ENCODE measurements around the gene PNPLA8. TPM values are rescaled to one million over a fixed set of nuclear protein-coding genes. Genes with fewer than 3 reads are reported as not detected.

The PNPLA8 gene
- total and polyA plus RNA-seq, 2 of the 4 experiments (the other 2 are of a cell fraction), result 7.0 to 14.5 TPM

GRCh38 chr7:108421720-108422331, 104.1 kb downstream of the PNPLA8 start:
- ATAC-seq (ENCODE audit: low read depth) (no peak), DNase-seq (no peak)
- Histone ChIP-seq H3K27ac (ENCODE audit: insufficient read depth, low read length) (no peak overlapping the region), H3K18ac (ENCODE audit: low read depth, low read length) (no peak overlapping the region), H2BK20ac (ENCODE audit: low read depth, low read length) (no peak overlapping the region), H3K9ac (ENCODE audit: low read depth, low read length) (no peak overlapping the region), H3K4me3 (ENCODE audit: insufficient read depth, low read depth, low read length) (no peak overlapping the region), H3K56ac (ENCODE audit: extremely low read depth, insufficient read depth, low read length) (no peak overlapping the region), H2BK120ac (ENCODE audit: low read depth, low read length) (no peak overlapping the region), H3K27me3 (ENCODE audit: control insufficient read depth, insufficient read depth, low read length) (no peaks in the 10 kb centered on the region; the same call in 1 of the 2 replicates), H3K4me2 (ENCODE audit: low read depth, low read length) (no peak overlapping the region), H2BK15ac (ENCODE audit: low read depth, low read length) (no peak overlapping the region), H4K5ac (ENCODE audit: low read depth, low read length) (no peak overlapping the region), H4K20me1 (ENCODE audit: insufficient read depth, low read length) (no peaks in the 10 kb centered on the region), H3K14ac (replicated peaks; ENCODE audit: low read depth, low read length) (no peak overlapping the region), H2AK9ac (replicated peaks; ENCODE audit: low read depth, low read length, poor library complexity) (no peak overlapping the region), H3K23ac (ENCODE audit: low read depth, low read length) (no peak overlapping the region), H2AK5ac (ENCODE audit: low read depth, low read length) (no peak overlapping the region), H2AFZ (replicated peaks; ENCODE audit: low read length, poor library complexity) (no peak overlapping the region), H3K4ac (ENCODE audit: low read depth, low read length) (no peak overlapping the region), H3K4me1 (ENCODE audit: control insufficient read depth, insufficient read depth, low read length) (no peaks in the 10 kb centered on the region), H3K36me3 (ENCODE audit: control insufficient read depth, insufficient read depth, low read length) (no peaks in the 10 kb centered on the region), H4K8ac (ENCODE audit: low read depth in 2 of 2, low read length in 2 of 2) (no peak overlapping the region), H3K9me3 (ENCODE audit: control insufficient read depth, insufficient read depth, low read length) (no peaks in the 10 kb centered on the region), H4K91ac (ENCODE audit: insufficient read depth, low read depth, low read length) (no peak overlapping the region), H3K9me1 (ENCODE audit: insufficient read depth, low read length) (no peaks in the 10 kb centered on the region), H2BK5ac (ENCODE audit: low read depth, low read length, poor library complexity, severe bottlenecking) (no peak overlapping the region), H3K79me1 (ENCODE audit: low read depth in 1 of 2, low read length in 2 of 2) (no peaks in the 10 kb centered on the region)
- ChIA-PET CTCF (no interaction called here), POLR2A (ENCODE audit: unreplicated experiment) (no interaction called here)
- no peak for TF ChIP-seq USF2 (IDR thresholded peaks at IDR 0.05; ENCODE audit: low read depth, low read length)
- TF ChIP-seq SMC3 (IDR thresholded peaks at IDR 0.05; ENCODE audit: low read depth, low read length), result no peak
- TF ChIP-seq MAZ (IDR thresholded peaks at IDR 0.05; ENCODE audit: borderline replicate concordance, low read depth, low read length), result no peak
- TF ChIP-seq RCOR1 (IDR thresholded peaks at IDR 0.05; ENCODE audit: insufficient replicate concordance, low read length), result no peak
- TF ChIP-seq MAFK (IDR thresholded peaks at IDR 0.05; ENCODE audit: low read depth, low read length), result no peak
- no peak for TF ChIP-seq FOS (IDR thresholded peaks at IDR 0.05; ENCODE audit: low read depth, low read length)
- no peak for TF ChIP-seq RFX5 (IDR thresholded peaks at IDR 0.05; ENCODE audit: low read depth, low read length)
- 17% methylated on average over 1 of the region's 3 CpGs; no CpG with 5 or more reads in 1 of the 2 experiments for WGBS, 2 experiments (ENCODE audit: extremely low coverage in 2 of 2, insufficient read length in 1 of 2)
- BruUV-seq (replicated peaks), result no TSS peak
- in situ Hi-C loops (cut with MboI; ENCODE audit: low sequenced_read_pairs), result no loop called here
- intact Hi-C loops (cut with micrococcal nuclease), result no loop called here
- dilution Hi-C loops (cut with HindIII; ENCODE audit: low sequenced_read_pairs, unreplicated experiment), result no loop called here

Other genes with a start within 250 kb of the PNPLA8 start
- gene NRCAM, start 69.7 kb downstream of the PNPLA8 start, total RNA-seq (2012; rRNA removed), result 0.83 and 1.1 TPM in 2 replicates
- gene NRCAM, start 69.7 kb downstream of the PNPLA8 start, polyA plus RNA-seq (2012; rRNA removed), result 0.43 and 0.46 TPM in 2 replicates
- gene THAP5, start 43.6 kb upstream of the PNPLA8 start, total RNA-seq (2012; rRNA removed), result 23.7 and 32.5 TPM in 2 replicates
- gene THAP5, start 43.6 kb upstream of the PNPLA8 start, polyA plus RNA-seq (2012; rRNA removed), result 5.2 and 6.7 TPM in 2 replicates
- gene DNAJB9, start 43.7 kb upstream of the PNPLA8 start, total RNA-seq (2012; rRNA removed), result 31.7 and 44.6 TPM in 2 replicates
- 3.8 and 4.6 TPM in 2 replicates for gene DNAJB9, start 43.7 kb upstream of the PNPLA8 start, polyA plus RNA-seq (2012; rRNA removed)

Measured in IMR-90 (cell line).